K562 (cell line): ENCODE data around the gene TMEM121.
"Not testable (repeated sequence)": the region's sequence is repeated elsewhere in the genome, so short reads cannot be mapped to it uniquely, and the experiment has no call there.

Source experiments
- BRCA1 ChIP-seq, 2 experiments: fragments of 450-650 bp in 1 of 2; sonication (generic) in 1 of 2; formaldehyde crosslinking in 1 of 2; IDR thresholded peaks; 2 replicates each; pipeline versions ENCODE4 v1.5.0 to v1.6.1; 2017 to 2020; ENCODE audit warnings: mild to moderate bottlenecking in 1 of 2, missing genetic modification reagents in 1 of 2
- CHD4 ChIP-seq: fragments of 200-600 bp; sonication (generic); IDR thresholded peaks from 3 replicates; pipeline ENCODE4 v1.6.1; 2012; ENCODE audit warnings: low read depth, mild to moderate bottlenecking, mixed read lengths, low read length, inconsistent platforms; ENCODE audit not compliant: insufficient read depth, insufficient replicate concordance, poor library complexity, severe bottlenecking
- CREB1 ChIP-seq, 2 experiments: sonication (generic) in 1 of 2; formaldehyde crosslinking in 1 of 2; IDR thresholded peaks; 2 replicates each; pipeline versions ENCODE4 v1.6.1 to v1.8.0; 2012 to 2022; ENCODE audit warnings: inconsistent platforms in 1 of 2, mild to moderate bottlenecking in 1 of 2, missing genetic modification reagents in 1 of 2, moderate library complexity in 1 of 2
- MCM5 ChIP-seq: fragments of 450-650 bp; IDR thresholded peaks from 2 replicates; pipeline ENCODE4 v1.6.1; 2016; ENCODE audit warnings: low read depth
- MYC ChIP-seq, 2 experiments: fragments of 250-450 bp in 1 of 2; sonication (Bioruptor Pico) in 1 of 2; IDR thresholded peaks; 2 replicates each; pipeline versions ENCODE4 v1.5.1 to v1.6.1; 2012 to 2021; ENCODE audit warnings: low read depth in 2 of 2, borderline replicate concordance in 1 of 2, improper control_type of control experiment in 1 of 2, low read length in 1 of 2, mild to moderate bottlenecking in 1 of 2, moderate library complexity in 1 of 2
- TCF3 ChIP-seq: sonication (generic); formaldehyde crosslinking; IDR thresholded peaks from 2 replicates; pipeline ENCODE4 v1.4.0; 2020; ENCODE audit warnings: mild to moderate bottlenecking, missing genetic modification reagents
- YY1 ChIP-seq, 3 experiments: IDR thresholded peaks; 2 replicates each; pipeline ENCODE4 v1.6.1; 2011; ENCODE audit warnings: low read length in 2 of 3, mild to moderate bottlenecking in 2 of 3, moderate library complexity in 2 of 3, borderline replicate concordance in 1 of 3, control low read depth in 1 of 3, low read depth in 1 of 3; ENCODE audit not compliant: insufficient read depth in 3 of 3, insufficient replicate concordance in 2 of 3, control insufficient read depth in 1 of 3, insufficient read length in 1 of 3; ENCODE audit errors: extremely low read depth in 1 of 3
- ZFP30 ChIP-seq: fragments of 250-450 bp; sonication (Bioruptor Pico); IDR thresholded peaks from 2 replicates; pipeline ENCODE4 v1.8.0; 2022; ENCODE audit warnings: moderate library complexity, mild to moderate bottlenecking, inconsistent platforms, borderline replicate concordance
- ZNF79 ChIP-seq: fragments of 250-450 bp; sonication (Bioruptor Pico); IDR thresholded peaks from 2 replicates; pipeline ENCODE4 v1.4.0; 2020; ENCODE audit warnings: low read depth, mild to moderate bottlenecking, moderate library complexity
- TF ChIP-seq, protein P1 (sequence below): sonication (generic); formaldehyde crosslinking; IDR thresholded peaks from 2 replicates; pipeline ENCODE4 v1.8.1; 2023; ENCODE audit warnings: mild to moderate bottlenecking, missing genetic modification reagents

DNA sequence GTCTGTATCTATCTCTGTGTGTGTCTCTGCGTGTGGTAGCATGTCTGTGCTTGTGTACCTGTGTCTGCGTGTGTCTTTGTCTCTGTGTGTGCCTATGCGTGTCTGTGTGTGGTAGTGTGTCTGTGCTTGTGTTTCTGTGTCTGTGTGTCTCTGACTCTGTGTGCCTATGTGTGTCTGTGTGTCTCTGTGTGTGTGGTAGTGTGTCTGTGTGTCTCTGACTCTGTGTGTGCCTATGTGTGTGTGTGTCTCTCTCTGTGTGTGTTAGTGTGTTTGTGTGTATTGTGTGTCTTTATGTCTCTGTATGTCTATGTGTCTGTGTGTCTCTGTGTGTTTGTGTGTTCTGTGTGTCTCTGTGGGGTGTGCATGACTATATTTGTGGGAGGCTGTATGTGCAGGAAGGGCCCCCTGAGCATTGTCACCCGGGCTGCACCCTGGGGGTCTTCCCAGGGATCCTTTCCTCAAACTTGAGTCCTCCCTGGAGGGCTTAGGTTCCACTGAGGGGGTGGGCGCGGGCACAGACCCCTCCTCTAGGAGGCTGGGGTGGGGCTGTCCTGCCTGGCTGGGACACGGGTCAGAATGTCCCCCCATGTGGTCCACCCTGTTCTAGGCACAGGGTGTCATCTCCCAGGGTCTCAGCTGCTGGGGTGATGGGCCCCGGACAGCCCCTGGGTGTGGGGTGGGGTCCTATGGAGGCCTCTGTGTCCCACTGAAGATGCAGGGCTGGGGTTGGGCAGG is 39.0 kb downstream of the TMEM121 start:
- TF ChIP-seq CHD4; ZNF79 (CRISPR knock-in tag); MYC (IDR thresholded peaks at IDR 0.05; ENCODE audit: low read depth, low read length); MYC (CRISPR knock-in tag; IDR thresholded peaks at IDR 0.05; ENCODE audit: borderline replicate concordance, low read depth); BRCA1 (IDR thresholded peaks at IDR 0.05); BRCA1 (CRISPR knock-in tag; IDR thresholded peaks at IDR 0.05); CREB1 (IDR thresholded peaks at IDR 0.05); CREB1 (CRISPR knock-in tag; IDR thresholded peaks at IDR 0.05); ZFP30 (CRISPR knock-in tag); TCF3 (CRISPR knock-in tag); MCM5; YY1 (IDR thresholded peaks at IDR 0.05; ENCODE audit: borderline replicate concordance in 1 of 3, control insufficient read depth in 1 of 3, extremely low read depth in 1 of 3, insufficient read depth in 3 of 3, insufficient read length in 1 of 3, insufficient replicate concordance in 2 of 3, low read depth in 1 of 3, low read length in 2 of 3): not testable (repeated sequence)
- TF ChIP-seq, protein P1, sequence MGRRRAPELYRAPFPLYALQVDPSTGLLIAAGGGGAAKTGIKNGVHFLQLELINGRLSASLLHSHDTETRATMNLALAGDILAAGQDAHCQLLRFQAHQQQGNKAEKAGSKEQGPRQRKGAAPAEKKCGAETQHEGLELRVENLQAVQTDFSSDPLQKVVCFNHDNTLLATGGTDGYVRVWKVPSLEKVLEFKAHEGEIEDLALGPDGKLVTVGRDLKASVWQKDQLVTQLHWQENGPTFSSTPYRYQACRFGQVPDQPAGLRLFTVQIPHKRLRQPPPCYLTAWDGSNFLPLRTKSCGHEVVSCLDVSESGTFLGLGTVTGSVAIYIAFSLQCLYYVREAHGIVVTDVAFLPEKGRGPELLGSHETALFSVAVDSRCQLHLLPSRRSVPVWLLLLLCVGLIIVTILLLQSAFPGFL (CRISPR knock-in tag) = not testable (repeated sequence)
